ENCODE results near the gene KRTAP22-1.

The KRTAP22-1 gene

GRCh38 chr21:30625449-30626165 is 24.7 kb downstream of the KRTAP22-1 start:
- no peak for DNase-seq (ENCODE audit: low read depth in 2 of 2)

- DNase-seq (ENCODE audit: low read depth in 2 of 2): no peak
Measured at GRCh38 chr21:30628109-30628508, 27.2 kb downstream of the KRTAP22-1 start.

- no peak for DNase-seq (ENCODE audit: low read depth in 2 of 2)
Measured at GRCh38 chr21:30629200-30629599, 28.3 kb downstream of the KRTAP22-1 start.

- no peak for DNase-seq (ENCODE audit: low read depth in 2 of 2)
Measured at GRCh38 chr21:30634906-30635305, 34.0 kb downstream of the KRTAP22-1 start, which contains the start of gene KRTAP20-2. TSS of gene KRTAP20-2 (plus strand) at chr21:30635206. CDS start at chr21:30635264, 58 bp downstream.

GRCh38 chr21:30638686-30639085 is 37.8 kb downstream of the KRTAP22-1 start:
- DNase-seq (ENCODE audit: low read depth in 2 of 2): no peak

GRCh38 chr21:30642564-30642963 is 41.7 kb downstream of the KRTAP22-1 start, which contains the start of gene KRTAP20-3:
TSS of gene KRTAP20-3 (plus strand) at chr21:30642864.
- DNase-seq (ENCODE audit: low read depth in 2 of 2): no peak

- DNase-seq (ENCODE audit: low read depth in 2 of 2): no peak
Measured at GRCh38 chr21:30646904-30647414, 46.1 kb downstream of the KRTAP22-1 start.
